Kidney epithelial cell (primary cell): Measurements from ENCODE around the gene SEPTIN5. TPM values are rescaled to one million over a fixed set of nuclear protein-coding genes. Genes with fewer than 3 reads are reported as not detected.

Source experiments
- DNase-seq: peaks from one replicate; pipeline ENCODE4 v3.0.0-alpha.2; 2010; ENCODE audit warnings: low read depth
- H3K27me3 ChIP-seq: 2 replicates; pipeline ENCODE4 v1.6.0; 2011; ENCODE audit warnings: low read length; ENCODE audit not compliant: control insufficient read depth, insufficient read depth
- H3K36me3 ChIP-seq: 2 replicates; pipeline ENCODE4 v1.5.1; 2011; ENCODE audit warnings: low read length; ENCODE audit not compliant: control insufficient read depth, insufficient read depth
- H3K4me3 ChIP-seq: 2 replicates; pipeline ENCODE4 v1.5.1; 2011; ENCODE audit warnings: low read depth, mild to moderate bottlenecking, control low read depth, low read length
- CTCF ChIP-seq: IDR thresholded peaks from 2 replicates; pipeline ENCODE4 v1.5.1; 2011; ENCODE audit warnings: mild to moderate bottlenecking, moderate library complexity, low read length, control low read depth, inconsistent platforms; ENCODE audit not compliant: insufficient read depth, poor library complexity, severe bottlenecking
- total RNA-seq: library from RNA; depleted of rRNA; stranded (reverse); fragments of >200 nt; gene quantifications from 2 replicates; pipeline ENCODE4 v1.2.3, GENCODE V29; 2015

The SEPTIN5 gene
- total RNA-seq, 1 donor from 2014 or later: 10.1 TPM

GRCh38 chr22:19667872-19668740 lies 46.2 kb upstream of the SEPTIN5 start:
- Histone ChIP-seq H3K4me3 (no peak overlapping the region), H3K36me3 (no peaks in the 10 kb centered on the region), H3K27me3 (peaks cover 3% of the 10 kb centered on the region)
- DNase-seq: no peak
- TF ChIP-seq CTCF: no peak

GRCh38 chr22:19668748-19669147 lies 45.6 kb upstream of the SEPTIN5 start:
- no peaks in the 10 kb centered on the region for H3K36me3 ChIP-seq
- H3K27me3 ChIP-seq: peaks cover 3% of the 10 kb centered on the region
- no peak overlapping the region for H3K4me3 ChIP-seq
- TF ChIP-seq CTCF: no peak
- no peak for DNase-seq

GRCh38 chr22:19669570-19669969 lies 44.7 kb upstream of the SEPTIN5 start:
- no peak overlapping the region for H3K4me3 ChIP-seq
- no peak for DNase-seq
- peaks cover 3% of the 10 kb centered on the region for H3K27me3 ChIP-seq
- no peak for TF ChIP-seq CTCF
- no peaks in the 10 kb centered on the region for H3K36me3 ChIP-seq

GRCh38 chr22:19671316-19671715 lies 43.0 kb upstream of the SEPTIN5 start:
- no peak for TF ChIP-seq CTCF
- DNase-seq: no peak
- no peaks in the 10 kb centered on the region for H3K36me3 ChIP-seq

GRCh38 chr22:19672054-19672776 lies 42.1 kb upstream of the SEPTIN5 start:
- no peaks in the 10 kb centered on the region for H3K27me3 ChIP-seq

More at GRCh38 chr22:19671316-19671715, 43.0 kb upstream of the SEPTIN5 start:
- Histone ChIP-seq H3K27me3 (peaks cover 3% of the 10 kb centered on the region), H3K4me3 (no peak overlapping the region)

More at GRCh38 chr22:19672054-19672776, 42.1 kb upstream of the SEPTIN5 start:
- no peak for DNase-seq
- no peak for TF ChIP-seq CTCF
- Histone ChIP-seq H3K36me3 (no peaks in the 10 kb centered on the region), H3K4me3 (no peak overlapping the region)
